Central memory CD8-positive, alpha-beta T cell (primary cell): ENCODE data around the gene MARCKSL1.
A peak's percentile ranks its signal among the peaks of the same experiment; 100 is the strongest.

Source experiments
- ATAC-seq: fragments of 150-1000 bp; cut with Tn5 transposase; replicated peaks from 2 replicates; pipeline ENCODE4 v1.10.0; 2022; ENCODE audit warnings: mild to moderate bottlenecking, moderate FRiP score, moderate number of reproducible peaks; ENCODE audit not compliant: poor library complexity, severe bottlenecking; ENCODE audit errors: extremely low read depth
- DNase-seq, 2 donors: peaks; one replicate each; pipeline ENCODE4 v3.0.0; 2021; ENCODE audit warnings: low spot score in 2 of 2
- H3K27ac Mint-ChIP-seq: one replicate; pipeline ENCODE4 v1.8.0; 2022; ENCODE audit warnings: low read depth, mild to moderate bottlenecking, moderate library complexity, mixed read lengths
- H3K27me3 Mint-ChIP-seq: one replicate; pipeline ENCODE4 v1.8.0; 2022; ENCODE audit warnings: mixed read lengths
- H3K36me3 Mint-ChIP-seq: one replicate; pipeline ENCODE4 v1.8.0; 2022; ENCODE audit warnings: mild to moderate bottlenecking, moderate library complexity, mixed read lengths; ENCODE audit not compliant: insufficient read depth
- H3K4me1 Mint-ChIP-seq: one replicate; pipeline ENCODE4 v1.8.0; 2022; ENCODE audit warnings: mixed read lengths
- H3K4me3 Mint-ChIP-seq: one replicate; pipeline ENCODE4 v1.8.0; 2022; ENCODE audit warnings: mild to moderate bottlenecking, moderate library complexity, mixed read lengths
- H3K9me3 Mint-ChIP-seq: one replicate; pipeline ENCODE4 v1.8.0; 2022; ENCODE audit warnings: mixed read lengths

MARCKSL1 gene, protein sequence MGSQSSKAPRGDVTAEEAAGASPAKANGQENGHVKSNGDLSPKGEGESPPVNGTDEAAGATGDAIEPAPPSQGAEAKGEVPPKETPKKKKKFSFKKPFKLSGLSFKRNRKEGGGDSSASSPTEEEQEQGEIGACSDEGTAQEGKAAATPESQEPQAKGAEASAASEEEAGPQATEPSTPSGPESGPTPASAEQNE

DNA sequence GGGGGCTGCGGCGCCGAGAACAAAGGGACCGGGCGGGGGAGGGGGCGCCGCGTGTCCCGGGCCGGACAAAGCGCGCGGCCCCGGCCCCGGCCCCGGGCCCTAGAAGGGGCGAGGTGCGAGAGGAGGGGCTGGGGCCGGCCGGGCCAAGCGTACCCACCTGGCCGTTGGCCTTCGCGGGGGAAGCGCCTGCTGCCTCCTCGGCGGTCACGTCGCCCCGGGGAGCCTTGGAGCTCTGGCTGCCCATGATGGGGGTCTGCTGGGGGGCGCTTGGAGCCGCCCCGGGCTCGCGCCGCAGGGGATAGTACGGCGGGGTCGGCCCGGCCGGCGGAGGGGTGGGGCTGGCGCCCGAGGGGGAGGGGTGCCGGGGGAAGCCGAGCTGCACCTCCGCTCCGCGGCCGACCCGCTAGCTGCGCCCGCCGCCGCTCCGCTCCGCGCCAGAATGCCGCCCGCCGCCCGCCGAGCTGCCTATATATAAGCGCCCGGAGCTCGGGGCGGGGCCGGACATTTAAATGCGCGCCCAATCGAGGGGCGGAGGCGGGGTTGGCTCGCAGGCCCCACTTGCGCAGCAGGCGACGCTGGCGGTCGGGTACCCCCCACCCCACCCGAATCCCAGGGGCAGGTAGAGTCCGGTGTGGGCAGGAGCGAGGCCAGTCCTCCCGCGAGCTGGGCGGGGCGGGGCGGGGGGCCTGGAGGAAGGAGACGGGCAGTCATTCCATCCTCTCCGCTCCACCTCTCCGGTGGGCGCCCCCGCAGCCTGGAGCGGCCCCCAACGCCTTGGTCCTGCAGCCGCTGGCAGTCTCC, at the start of gene MARCKSL1:
MARCKSL1 (minus strand) TSS at position 444 of the 801 bp plus-strand sequence; CDS start at position 244, 200 bp downstream.
- Mint-ChIP-seq H3K9me3 (no peaks in the 10 kb centered on the region), H3K36me3 (peaks cover 29% of the 10 kb centered on the region), H3K27ac (peak within 1 kb of the TSS; percentile 39), H3K4me3 (peak within 1 kb of the TSS; percentile 80), H3K27me3 (no peaks in the 10 kb centered on the region), H3K4me1 (peaks cover 41% of the 10 kb centered on the region)
- DNase-seq (peak; percentile 75 to 78), ATAC-seq (peak; percentile 57)

DNA sequence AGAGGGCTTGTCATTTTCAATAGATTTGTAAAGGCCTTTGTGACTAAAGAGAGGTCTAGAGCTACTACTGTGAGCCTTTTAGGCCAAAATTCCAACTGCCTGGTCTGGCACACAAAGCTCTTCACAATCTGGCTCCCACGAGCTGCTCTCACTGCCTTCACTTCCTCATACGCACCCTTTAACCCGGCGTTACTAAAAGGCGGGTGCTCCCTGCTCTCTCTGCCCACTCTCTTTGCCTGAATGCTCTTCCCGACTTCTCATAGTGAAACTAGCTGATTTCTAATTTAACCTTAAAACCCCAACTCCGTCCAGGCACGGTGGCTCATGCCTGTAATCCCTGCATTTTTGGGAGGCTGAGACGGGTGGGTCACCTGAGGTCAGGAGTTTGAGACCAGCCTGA, 44.0 kb upstream of the MARCKSL1 start:
- Mint-ChIP-seq H3K27ac (no peak overlapping the region), H3K4me3 (no peak overlapping the region), H3K27me3 (no peaks in the 10 kb centered on the region), H3K4me1 (peaks cover 5% of the 10 kb centered on the region), H3K9me3 (no peaks in the 10 kb centered on the region), H3K36me3 (peaks cover 70% of the 10 kb centered on the region)
- DNase-seq (no peak), ATAC-seq (no peak)

DNA sequence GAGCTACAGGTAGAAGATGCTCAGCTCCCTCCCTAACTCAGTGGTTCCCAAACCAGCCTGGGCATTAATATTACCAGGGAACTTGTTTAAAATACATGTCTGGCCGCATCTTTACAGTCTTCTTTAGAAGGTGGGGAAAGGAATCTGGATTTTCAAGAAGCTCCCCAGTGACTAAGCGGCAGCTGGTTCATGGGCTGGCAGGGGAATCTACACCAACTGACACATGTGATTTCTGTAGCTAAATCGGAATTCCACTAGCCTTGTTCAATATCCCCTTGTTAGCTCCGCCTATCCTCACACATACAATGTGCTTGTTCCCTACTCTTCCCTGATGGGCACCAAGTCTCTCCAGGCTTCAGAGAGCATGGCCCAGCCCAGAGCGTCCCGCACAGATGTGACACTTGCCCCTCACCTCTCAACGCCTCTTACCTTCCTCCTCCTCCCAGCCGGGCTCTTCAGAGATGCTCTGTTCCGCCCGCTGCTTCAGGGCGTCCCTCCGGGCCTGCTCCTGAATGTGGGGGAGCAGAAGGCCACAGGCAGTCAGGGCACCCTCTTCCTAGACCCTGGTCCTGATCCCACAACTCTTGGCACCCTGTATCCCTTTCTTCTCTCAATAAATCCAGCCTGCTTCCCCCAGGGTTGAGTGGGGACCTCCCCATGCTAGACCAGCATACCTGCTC, 41.6 kb upstream of the MARCKSL1 start:
- ATAC-seq (no peak), DNase-seq (no peak)
- no peaks in the 10 kb centered on the region for H3K27me3 Mint-ChIP-seq
- H3K4me3 Mint-ChIP-seq, result no peak overlapping the region
- peak overlapping the region; percentile 44 for H3K27ac Mint-ChIP-seq
- H3K4me1 Mint-ChIP-seq, result peaks cover 8% of the 10 kb centered on the region
- H3K36me3 Mint-ChIP-seq, result peaks cover 59% of the 10 kb centered on the region
- no peaks in the 10 kb centered on the region for H3K9me3 Mint-ChIP-seq

DNA sequence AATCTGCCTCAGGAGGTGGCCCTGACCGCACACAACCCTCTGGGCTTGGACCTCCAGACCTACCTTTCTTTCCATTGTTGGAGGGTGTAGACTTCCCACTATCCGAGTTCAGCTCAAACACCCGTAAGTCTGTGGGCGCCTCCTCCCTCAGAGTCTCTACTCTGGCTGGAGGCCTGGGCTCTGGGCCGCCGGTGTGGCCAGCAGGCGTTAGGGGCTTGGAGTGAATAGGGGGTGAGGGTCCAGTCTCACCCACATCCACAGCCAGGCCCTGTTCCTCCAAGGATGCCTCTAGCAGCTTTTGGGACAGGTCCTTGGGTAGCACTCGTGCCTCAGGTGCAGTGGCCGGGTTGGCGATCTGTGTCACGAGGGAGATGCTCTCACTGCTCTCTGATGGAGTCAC, 40.2 kb upstream of the MARCKSL1 start:
- Mint-ChIP-seq H3K27ac (no peak overlapping the region), H3K36me3 (peaks cover 50% of the 10 kb centered on the region), H3K4me3 (no peak overlapping the region)

DNA sequence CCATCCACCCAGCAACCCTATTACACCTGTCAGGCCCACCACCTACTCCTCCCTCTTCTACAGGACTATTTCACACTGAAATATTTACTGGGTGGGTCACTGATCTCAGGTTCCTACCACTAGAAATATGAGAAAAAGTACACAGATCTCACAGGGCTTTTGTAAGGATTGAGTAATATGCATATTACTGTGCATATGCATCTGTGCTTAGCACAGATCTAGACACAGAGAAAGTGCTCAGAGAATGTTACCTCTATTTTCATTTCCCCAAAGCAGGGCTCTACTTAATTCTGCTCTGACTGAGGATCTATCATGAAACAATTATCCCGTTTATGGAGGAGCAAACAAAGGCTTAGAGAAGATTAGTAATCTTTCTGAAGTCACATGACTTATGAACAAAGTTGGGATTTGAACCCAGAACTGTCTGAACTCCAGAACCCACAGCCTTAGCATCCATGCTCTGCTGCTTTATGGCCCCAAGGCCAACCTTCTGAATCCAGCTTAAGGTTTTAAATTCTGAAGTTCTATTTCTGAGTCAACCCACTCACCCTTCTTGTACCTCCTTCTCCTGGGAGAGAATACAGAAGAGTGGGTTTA, 38.1 kb upstream of the MARCKSL1 start:
- Mint-ChIP-seq H3K27ac (peak overlapping the region; percentile 5), H3K4me1 (peaks cover 17% of the 10 kb centered on the region), H3K27me3 (no peaks in the 10 kb centered on the region), H3K9me3 (no peaks in the 10 kb centered on the region), H3K4me3 (no peak overlapping the region), H3K36me3 (peaks cover 47% of the 10 kb centered on the region)
- ATAC-seq (no peak), DNase-seq (no peak)

More for the DNA sequence above, 40.2 kb upstream of the MARCKSL1 start:
- no peaks in the 10 kb centered on the region for H3K27me3 Mint-ChIP-seq
- peaks cover 21% of the 10 kb centered on the region for H3K4me1 Mint-ChIP-seq
- DNase-seq (no peak), ATAC-seq (no peak)
- H3K9me3 Mint-ChIP-seq, result no peaks in the 10 kb centered on the region

DNA sequence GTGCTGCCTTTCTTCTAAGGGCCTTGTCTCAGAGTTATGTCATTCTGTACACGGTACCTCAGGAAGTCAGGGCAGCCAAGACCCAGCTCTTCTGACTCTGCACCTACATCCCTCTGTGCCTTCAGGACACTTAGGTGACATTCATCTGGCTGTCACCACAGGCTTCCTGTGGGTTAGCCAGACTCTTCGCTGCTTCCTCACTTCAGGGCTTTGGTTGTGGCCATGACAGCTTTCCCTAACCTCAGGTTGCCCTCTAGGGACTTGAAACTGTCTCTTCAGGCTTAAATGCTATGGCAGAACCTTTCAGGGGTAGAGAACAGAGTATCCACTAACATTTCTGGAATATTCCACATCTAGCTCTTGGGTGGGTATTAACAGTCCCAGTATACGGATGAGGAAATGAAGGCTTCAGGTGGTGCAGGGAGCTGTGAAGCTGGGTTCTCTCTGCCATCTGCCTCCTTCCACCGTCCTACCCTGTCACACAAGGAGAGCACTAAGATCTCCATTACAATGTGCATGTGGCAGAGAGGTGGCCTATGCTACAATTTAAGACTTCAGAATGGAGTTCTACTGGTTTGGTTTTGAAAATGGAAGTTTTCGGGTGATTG, 36.2 kb upstream of the MARCKSL1 start:
- H3K4me1 Mint-ChIP-seq, result peaks cover 17% of the 10 kb centered on the region
- no peaks in the 10 kb centered on the region for H3K9me3 Mint-ChIP-seq
- DNase-seq, result peak; percentile 25 to 54
- H3K27me3 Mint-ChIP-seq, result no peaks in the 10 kb centered on the region
- H3K36me3 Mint-ChIP-seq, result peaks cover 52% of the 10 kb centered on the region
- peak overlapping the region; percentile 30 for H3K27ac Mint-ChIP-seq
- no peak overlapping the region for H3K4me3 Mint-ChIP-seq
- peak; percentile 92 for ATAC-seq

DNA sequence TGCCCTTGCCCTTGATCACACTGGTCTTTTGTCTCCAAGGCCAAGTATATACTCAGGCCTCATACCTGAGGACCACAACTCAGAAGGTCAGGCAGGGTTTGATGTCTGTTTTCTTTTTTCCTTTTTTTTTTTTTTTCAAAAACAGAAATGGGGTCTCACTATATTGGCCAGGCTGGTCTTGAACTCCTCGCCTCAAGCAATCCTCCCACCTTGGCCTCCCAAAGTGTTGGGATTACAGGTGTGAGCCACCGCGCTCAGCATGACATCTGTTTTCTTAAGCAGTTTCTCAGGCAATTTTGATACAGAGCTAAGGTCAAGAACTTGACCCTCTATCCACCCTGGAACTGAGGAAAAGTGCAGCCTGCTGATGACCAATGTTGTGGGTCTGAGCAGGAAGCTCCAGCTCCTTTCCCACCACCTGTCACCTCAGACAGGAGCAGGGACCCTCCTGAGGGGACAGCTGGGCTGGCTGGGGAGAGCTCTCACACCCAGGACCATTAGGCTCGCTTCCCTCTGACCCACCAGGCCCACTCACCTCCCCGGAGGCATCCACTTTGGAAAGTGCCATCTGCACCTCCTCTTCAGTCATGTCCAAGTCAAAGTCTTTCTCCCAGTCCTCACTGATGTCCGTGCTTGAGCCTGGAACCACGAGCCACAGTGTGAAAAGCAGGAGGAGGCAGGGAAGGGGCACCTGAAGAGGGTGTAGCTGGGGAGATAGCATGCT, 32.0 kb upstream of the MARCKSL1 start:
- H3K9me3 Mint-ChIP-seq, result no peaks in the 10 kb centered on the region
- no peak for ATAC-seq
- H3K36me3 Mint-ChIP-seq, result peaks cover 38% of the 10 kb centered on the region
- no peak for DNase-seq
- H3K27me3 Mint-ChIP-seq, result no peaks in the 10 kb centered on the region
- H3K4me1 Mint-ChIP-seq, result peaks cover 17% of the 10 kb centered on the region
- H3K4me3 Mint-ChIP-seq, result no peak overlapping the region
- H3K27ac Mint-ChIP-seq, result no peak overlapping the region

DNA sequence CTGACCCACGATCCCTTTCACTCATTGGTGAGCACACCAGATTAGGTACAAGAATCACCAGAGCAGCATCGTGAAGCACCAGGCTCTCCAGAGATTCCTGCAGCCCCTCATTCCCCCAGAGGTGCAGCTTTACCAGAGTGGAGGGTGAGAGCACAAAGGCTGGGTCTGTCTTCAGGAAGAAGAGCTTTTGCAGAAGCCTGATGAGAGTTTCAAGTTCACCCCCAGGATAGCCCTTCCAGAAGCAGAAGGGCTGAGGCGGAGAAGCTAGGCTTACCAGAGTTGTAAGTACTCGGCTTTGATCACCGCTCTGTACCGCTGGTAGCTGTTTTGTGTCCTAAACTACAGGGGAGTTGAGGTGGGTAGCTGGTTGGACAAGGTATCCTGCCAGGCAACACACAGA, 29.4 kb upstream of the MARCKSL1 start:
- peaks cover 7% of the 10 kb centered on the region for H3K4me1 Mint-ChIP-seq
- peaks cover 9% of the 10 kb centered on the region for H3K27me3 Mint-ChIP-seq
- H3K4me3 Mint-ChIP-seq, result no peak overlapping the region
- peaks cover 35% of the 10 kb centered on the region for H3K36me3 Mint-ChIP-seq
- DNase-seq, result no peak
- no peaks in the 10 kb centered on the region for H3K9me3 Mint-ChIP-seq
- H3K27ac Mint-ChIP-seq, result no peak overlapping the region
- ATAC-seq, result no peak

DNA sequence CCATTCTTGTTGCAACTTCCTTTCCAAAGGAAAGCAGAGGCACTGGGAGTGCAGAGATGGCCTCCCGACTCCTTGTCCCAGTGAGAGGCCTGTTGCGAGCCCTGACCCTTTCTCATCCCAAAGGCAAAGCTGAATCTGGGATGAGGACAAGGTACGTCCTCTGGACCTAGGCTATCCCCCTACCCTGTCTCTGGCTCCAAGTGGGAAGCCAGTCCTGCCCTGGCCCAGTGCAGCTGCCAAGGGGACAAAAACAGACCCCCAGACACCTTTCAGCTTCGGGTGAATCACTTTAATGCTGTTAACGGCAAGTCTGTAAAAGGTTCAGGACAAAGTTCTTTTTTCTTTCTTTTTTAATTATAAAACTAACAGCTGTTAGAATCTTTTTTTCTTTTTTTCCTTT, 28.8 kb upstream of the MARCKSL1 start:
- Mint-ChIP-seq H3K4me1 (peaks cover 10% of the 10 kb centered on the region), H3K9me3 (no peaks in the 10 kb centered on the region), H3K36me3 (peaks cover 32% of the 10 kb centered on the region), H3K4me3 (no peak overlapping the region), H3K27ac (no peak overlapping the region), H3K27me3 (peaks cover 10% of the 10 kb centered on the region)
- ATAC-seq, result no peak
- no peak for DNase-seq

DNA sequence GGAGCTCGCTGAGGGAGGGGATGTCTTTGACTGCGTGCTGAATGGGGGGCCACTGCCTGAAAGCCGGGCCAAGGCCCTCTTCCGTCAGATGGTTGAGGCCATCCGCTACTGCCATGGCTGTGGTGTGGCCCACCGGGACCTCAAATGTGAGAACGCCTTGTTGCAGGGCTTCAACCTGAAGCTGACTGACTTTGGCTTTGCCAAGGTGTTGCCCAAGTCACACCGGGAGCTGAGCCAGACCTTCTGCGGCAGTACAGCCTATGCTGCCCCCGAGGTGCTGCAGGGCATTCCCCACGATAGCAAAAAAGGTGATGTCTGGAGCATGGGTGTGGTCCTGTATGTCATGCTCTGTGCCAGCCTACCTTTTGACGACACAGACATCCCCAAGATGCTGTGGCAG, 27.7 kb upstream of the MARCKSL1 start:
- no peak overlapping the region for H3K4me3 Mint-ChIP-seq

DNA sequence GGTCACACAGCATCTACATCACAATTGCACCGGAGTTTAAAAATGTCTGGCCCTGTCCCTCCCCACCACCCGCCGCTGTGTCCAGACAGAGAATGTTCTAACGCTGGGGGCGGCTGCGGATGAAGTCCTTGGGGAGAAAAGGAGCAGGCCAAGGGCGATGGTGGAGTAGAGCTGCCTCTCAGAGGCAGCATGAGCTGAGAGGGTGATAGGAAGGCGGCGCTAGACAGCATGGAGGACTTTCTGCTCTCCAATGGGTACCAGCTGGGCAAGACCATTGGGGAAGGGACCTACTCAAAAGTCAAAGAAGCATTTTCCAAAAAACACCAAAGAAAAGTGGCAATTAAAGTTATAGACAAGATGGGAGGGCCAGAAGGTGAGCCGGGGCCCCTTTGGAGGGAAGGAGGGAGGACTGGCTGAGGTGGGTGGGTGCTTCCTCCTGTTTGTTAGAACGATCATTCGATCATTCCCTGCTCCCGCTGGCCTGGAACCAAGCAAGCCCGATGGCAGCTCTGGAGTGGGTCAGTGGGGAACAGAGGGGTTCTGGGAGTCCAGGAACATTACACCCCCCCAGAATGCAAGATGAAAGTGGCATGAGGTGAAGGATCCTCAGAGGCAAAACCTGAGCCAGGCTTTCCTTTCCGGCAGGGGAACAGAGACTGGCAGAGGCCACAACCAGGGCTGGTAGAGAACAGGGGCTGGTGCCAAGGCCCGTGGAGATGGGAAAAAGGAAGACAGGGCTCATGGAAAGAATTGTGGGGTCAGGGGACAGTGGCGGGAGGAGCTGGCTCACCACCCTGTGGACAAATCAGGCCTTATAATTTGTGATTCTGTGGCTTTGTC, 26.7 kb upstream of the MARCKSL1 start, which contains the start of the genes FAM229A and TSSK3:
FAM229A (minus strand) TSS at position 12 of the 840 bp plus-strand sequence. CDS start 394 bp downstream, outside the sequence.
TSSK3 (plus strand) TSS at position 66 of the 840 bp plus-strand sequence; CDS start at position 229, 163 bp downstream.
- Mint-ChIP-seq H3K4me3 (peak within 1 kb of the TSS; percentile 78), H3K9me3 (no peaks in the 10 kb centered on the region), H3K4me1 (peaks cover 22% of the 10 kb centered on the region), H3K27me3 (peaks cover 10% of the 10 kb centered on the region), H3K27ac (peak within 1 kb of the TSS; percentile 76), H3K36me3 (peaks cover 20% of the 10 kb centered on the region)
- no peak for DNase-seq
- ATAC-seq, result no peak

More for the DNA sequence above, 27.7 kb upstream of the MARCKSL1 start:
- H3K27me3 Mint-ChIP-seq, result peaks cover 10% of the 10 kb centered on the region
- DNase-seq, result no peak
- no peak overlapping the region for H3K27ac Mint-ChIP-seq
- H3K4me1 Mint-ChIP-seq, result peaks cover 17% of the 10 kb centered on the region
- ATAC-seq, result no peak
- H3K9me3 Mint-ChIP-seq, result no peaks in the 10 kb centered on the region
- H3K36me3 Mint-ChIP-seq, result peaks cover 25% of the 10 kb centered on the region
